OCI-LY3 (cell line): ENCODE data around the gene WDR48.

Experiments
- H2AFZ ChIP-seq: fragments of 200-600, 300-600 bp; shearing (Covaris generic); 2 replicates; pipeline ENCODE4 v1.6.0; 2014; ENCODE audit warnings: antibody characterized with exemption, low read depth, low read length
- H3K27ac ChIP-seq: fragments of 200-600, 300-600 bp; sonication (generic); 2 replicates; pipeline ENCODE4 v1.5.1; 2014; ENCODE audit warnings: mild to moderate bottlenecking, low read length, moderate library complexity, mixed read lengths
- H3K27me3 ChIP-seq: fragments of 200-600, 300-600 bp; sonication (generic); 2 replicates; pipeline ENCODE4 v1.6.1; 2014; ENCODE audit warnings: low read depth, low read length, mixed read lengths
- H3K36me3 ChIP-seq: fragments of 200-600, 300-600 bp; sonication (generic); replicated peaks from 2 replicates; pipeline ENCODE3; 2014; ENCODE audit warnings: low read depth, low read length, mixed read lengths
- H3K4me1 ChIP-seq: fragments of 300-600, 200-600 bp; sonication (generic); 2 replicates; pipeline ENCODE4 v1.6.1; 2014; ENCODE audit warnings: low read length, mixed read lengths
- H3K4me2 ChIP-seq: fragments of 200-600, 300-600 bp; sonication (generic); 2 replicates; pipeline ENCODE4 v1.6.1; 2014; ENCODE audit warnings: low read length, mixed read lengths
- H3K4me3 ChIP-seq: fragments of 300-600, 200-600 bp; sonication (generic); 2 replicates; pipeline ENCODE4 v1.5.1; 2014; ENCODE audit warnings: antibody characterized with exemption, mild to moderate bottlenecking, low read length, moderate library complexity
- H3K79me2 ChIP-seq: fragments of 300-600, 200-600 bp; shearing (Covaris generic); 2 replicates; pipeline ENCODE4 v1.6.1; 2014; ENCODE audit warnings: mild to moderate bottlenecking, low read length, mixed read lengths
- H3K9ac ChIP-seq: fragments of 300-600, 200-600 bp; shearing (Covaris generic); 2 replicates; pipeline ENCODE4 v1.6.0; 2014; ENCODE audit warnings: mild to moderate bottlenecking, low read length, moderate library complexity
- H3K9me3 ChIP-seq: fragments of 200-600, 300-600 bp; shearing (Covaris generic); 2 replicates; pipeline ENCODE4 v1.6.1; 2014; ENCODE audit warnings: low read length, mixed read lengths; ENCODE audit not compliant: insufficient read depth
- H4K20me1 ChIP-seq: fragments of 200-600, 300-600 bp; sonication (generic); 2 replicates; pipeline ENCODE4 v1.6.1; 2016; ENCODE audit warnings: low read length, mixed read lengths; ENCODE audit not compliant: insufficient read depth
- CTCF ChIP-seq: fragments of 200-600, 300-600 bp; sonication (generic); IDR thresholded peaks from 2 replicates; pipeline ENCODE4 v1.5.1; 2014; ENCODE audit warnings: antibody characterized with exemption, low read length, low read depth
- EZH2phosphoT487 ChIP-seq: fragments of 200-600 bp; shearing (Covaris generic); IDR thresholded peaks from 2 replicates; pipeline ENCODE4 v1.6.1; 2018; ENCODE audit warnings: antibody characterized with exemption, mixed run types, low read depth

Gene WDR48

GRCh38 chr3:39063143-39063542, 11.3 kb downstream of the WDR48 start:
- no peak overlapping the region for H2AFZ ChIP-seq
- H3K9ac ChIP-seq, result no peak overlapping the region
- H3K9me3 ChIP-seq, result no peaks in the 10 kb centered on the region
- peaks cover 32% of the 10 kb centered on the region for H3K79me2 ChIP-seq
- TF ChIP-seq EZH2phosphoT487, result no peak
- TF ChIP-seq CTCF, result no peak
- no peak overlapping the region for H3K4me2 ChIP-seq
- H3K27me3 ChIP-seq, result no peaks in the 10 kb centered on the region
- peaks cover 9% of the 10 kb centered on the region for H3K4me1 ChIP-seq
- peaks cover 12% of the 10 kb centered on the region for H3K36me3 ChIP-seq
- H3K4me3 ChIP-seq, result no peak overlapping the region
- H4K20me1 ChIP-seq, result peaks cover 4% of the 10 kb centered on the region; the same call in 1 of the 2 replicates
- no peak overlapping the region for H3K27ac ChIP-seq

GRCh38 chr3:39064646-39065045, 12.8 kb downstream of the WDR48 start:
- no peak overlapping the region for H3K9ac ChIP-seq
- H4K20me1 ChIP-seq, result peaks cover 4% of the 10 kb centered on the region; the same call in 1 of the 2 replicates
- TF ChIP-seq CTCF (no peak), EZH2phosphoT487 (no peak)
- H2AFZ ChIP-seq, result no peak overlapping the region
- H3K4me2 ChIP-seq, result peak overlapping the region; percentile 8; the same call in 1 of the 2 replicates
- H3K27ac ChIP-seq, result peak overlapping the region; percentile 39
- H3K36me3 ChIP-seq, result peaks cover 12% of the 10 kb centered on the region
- H3K4me3 ChIP-seq, result no peak overlapping the region
- peaks cover 9% of the 10 kb centered on the region for H3K4me1 ChIP-seq
- H3K79me2 ChIP-seq, result peaks cover 21% of the 10 kb centered on the region
- no peaks in the 10 kb centered on the region for H3K27me3 ChIP-seq
- H3K9me3 ChIP-seq, result no peaks in the 10 kb centered on the region

- H3K27me3 ChIP-seq, result no peaks in the 10 kb centered on the region
- peaks cover 17% of the 10 kb centered on the region for H3K79me2 ChIP-seq
- peak; percentile 69 for TF ChIP-seq CTCF
- TF ChIP-seq EZH2phosphoT487, result no peak
- H2AFZ ChIP-seq, result no peak overlapping the region
- H3K4me1 ChIP-seq, result peaks cover 9% of the 10 kb centered on the region
- H3K9me3 ChIP-seq, result no peaks in the 10 kb centered on the region
- peaks cover 13% of the 10 kb centered on the region for H3K36me3 ChIP-seq
- no peak overlapping the region for H3K9ac ChIP-seq
- peak overlapping the region; percentile 8; the same call in 1 of the 2 replicates for H3K4me2 ChIP-seq
- peaks cover 4% of the 10 kb centered on the region; the same call in 1 of the 2 replicates for H4K20me1 ChIP-seq
- peak overlapping the region; percentile 39 for H3K27ac ChIP-seq
- no peak overlapping the region for H3K4me3 ChIP-seq
Measured at GRCh38 chr3:39065197-39065596, 13.4 kb downstream of the WDR48 start.

- Histone ChIP-seq H3K4me3 (no peak overlapping the region), H3K79me2 (peaks cover 9% of the 10 kb centered on the region), H3K27me3 (no peaks in the 10 kb centered on the region), H3K36me3 (peaks cover 19% of the 10 kb centered on the region), H2AFZ (no peak overlapping the region), H4K20me1 (peaks cover 4% of the 10 kb centered on the region; the same call in 1 of the 2 replicates), H3K4me1 (peaks cover 9% of the 10 kb centered on the region), H3K27ac (no peak overlapping the region), H3K9ac (no peak overlapping the region), H3K4me2 (no peak overlapping the region), H3K9me3 (no peaks in the 10 kb centered on the region)
- no peak for TF ChIP-seq EZH2phosphoT487
- no peak for TF ChIP-seq CTCF
Measured at GRCh38 chr3:39067286-39067685, 15.5 kb downstream of the WDR48 start.
